Stimulated activated CD4-positive, alpha-beta T cell treated with anti-CD3 and anti-CD28 coated beads, Interleukin-2, amount 100 ng/mL, for 24 hours (primary cell): ENCODE data around the gene HNRNPH2.

Source experiments
- DNase-seq, 2 donors: peaks; one replicate each; pipeline ENCODE4 v3.0.0-alpha.2; 2020

Gene HNRNPH2

DNA sequence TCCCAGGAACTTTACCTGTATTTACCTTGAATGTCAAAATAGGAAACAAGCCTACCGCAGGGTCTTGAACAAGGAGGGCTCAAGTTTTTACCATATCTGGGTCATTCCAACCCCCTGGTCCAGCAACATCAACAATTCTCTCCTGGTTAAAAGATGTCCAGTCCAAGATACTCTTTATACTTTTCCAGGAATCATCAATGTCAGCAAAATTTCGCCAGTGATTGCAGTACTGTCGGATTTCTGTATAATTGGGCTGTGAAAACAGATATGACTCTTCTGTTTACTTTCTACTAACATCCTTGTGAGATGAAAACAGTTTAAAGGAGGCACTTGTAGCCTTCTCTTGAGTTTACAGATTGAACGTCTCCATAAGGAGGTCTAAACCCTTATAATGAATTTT is 9.3 kb upstream of the HNRNPH2 start:
- no peak for DNase-seq

DNA sequence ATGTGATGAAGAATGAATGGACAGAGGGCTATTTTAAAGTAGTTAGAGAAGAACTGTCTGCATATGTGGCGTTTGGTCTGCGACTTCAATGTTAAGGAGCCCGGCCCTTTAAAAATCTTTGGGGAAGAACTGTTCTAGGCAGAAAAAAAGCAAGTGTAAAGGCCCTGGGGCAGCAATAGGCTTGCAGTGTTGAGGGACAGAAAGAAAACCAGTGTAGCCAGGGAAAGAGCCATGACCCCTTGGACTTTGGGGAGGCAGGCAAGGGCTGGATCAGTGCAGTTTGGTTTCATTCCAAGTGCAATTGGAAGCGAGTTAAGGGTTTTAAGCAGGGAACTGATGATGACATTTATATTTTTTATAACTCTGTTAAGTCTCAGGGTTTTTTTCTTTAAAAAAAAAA is 8.2 kb upstream of the HNRNPH2 start:
- DNase-seq, result no peak

DNA sequence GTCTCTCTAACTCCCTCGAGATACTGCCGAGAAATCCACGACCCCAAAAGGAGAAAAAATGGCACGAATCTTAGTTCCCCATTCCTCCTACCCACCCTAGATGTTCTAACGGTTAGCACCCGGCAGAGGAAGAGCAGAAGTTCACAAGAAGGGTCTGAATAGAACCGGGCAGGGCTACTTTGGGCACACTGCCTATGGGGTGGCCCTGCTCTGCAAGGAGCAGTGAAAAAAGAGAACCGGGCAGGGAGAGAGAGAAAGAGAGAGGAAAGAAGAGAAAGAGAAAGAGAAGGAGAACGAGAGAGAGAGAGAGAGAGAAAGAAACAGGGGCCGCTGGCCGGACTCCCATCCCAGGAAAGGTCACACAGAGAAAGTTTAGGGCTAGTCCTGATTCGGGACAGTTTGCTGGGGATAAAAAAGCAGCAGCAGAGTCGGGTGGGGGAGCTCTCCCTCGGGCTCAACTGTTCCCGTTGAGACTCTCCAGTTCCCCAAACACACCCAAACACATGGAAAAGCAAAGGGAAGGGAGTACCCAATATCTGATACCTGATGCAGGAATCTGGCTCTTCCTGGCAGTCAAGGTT is 765 bp upstream of the HNRNPH2 start:
- DNase-seq, result no peak

DNA sequence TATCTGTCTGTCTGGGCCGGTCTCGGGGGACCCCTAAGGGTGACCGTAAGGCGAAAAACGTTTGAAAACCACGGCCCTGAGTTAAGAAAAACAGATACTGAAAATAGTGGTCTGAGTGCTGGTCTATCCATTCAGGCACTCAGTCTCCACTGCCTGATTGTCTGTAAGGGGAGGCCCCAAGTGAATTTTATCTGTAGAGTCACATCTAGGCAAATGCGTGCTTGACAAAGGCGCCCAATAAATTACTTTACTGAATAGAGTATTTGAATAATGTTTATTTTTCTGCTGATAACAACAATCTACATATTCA is 465 bp downstream of the HNRNPH2 start:
- DNase-seq, result no peak

GRCh38 chrX:101409043-101409442 is 1.0 kb downstream of the HNRNPH2 start:
- DNase-seq, result no peak

- no peak for DNase-seq
These were observed 2.4 kb downstream of the HNRNPH2 start for GRCh38 chrX:101410461-101410860.

DNA sequence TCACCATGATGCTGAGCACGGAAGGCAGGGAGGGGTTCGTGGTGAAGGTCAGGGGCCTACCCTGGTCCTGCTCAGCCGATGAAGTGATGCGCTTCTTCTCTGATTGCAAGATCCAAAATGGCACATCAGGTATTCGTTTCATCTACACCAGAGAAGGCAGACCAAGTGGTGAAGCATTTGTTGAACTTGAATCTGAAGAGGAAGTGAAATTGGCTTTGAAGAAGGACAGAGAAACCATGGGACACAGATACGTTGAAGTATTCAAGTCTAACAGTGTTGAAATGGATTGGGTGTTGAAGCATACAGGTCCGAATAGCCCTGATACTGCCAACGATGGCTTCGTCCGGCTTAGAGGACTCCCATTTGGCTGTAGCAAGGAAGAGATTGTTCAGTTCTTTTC is 4.0 kb downstream of the HNRNPH2 start:
- DNase-seq, result no peak

GRCh38 chrX:101415180-101416145 is 7.4 kb downstream of the HNRNPH2 start:
- no peak for DNase-seq

GRCh38 chrX:101416691-101417090 is 8.7 kb downstream of the HNRNPH2 start:
- DNase-seq, result no peak

GRCh38 chrX:101417190-101417589 is 9.2 kb downstream of the HNRNPH2 start:
- DNase-seq, result no peak

- DNase-seq, result peak; percentile 43 to 52
These were observed 10.2 kb downstream of the HNRNPH2 start for GRCh38 chrX:101417981-101418841.

- DNase-seq, result no peak
These were observed 11.5 kb downstream of the HNRNPH2 start for GRCh38 chrX:101419489-101419888.

- DNase-seq, result no peak
These were observed 19.9 kb downstream of the HNRNPH2 start for GRCh38 chrX:101427954-101428353.

GRCh38 chrX:101429934-101430333 is 21.9 kb downstream of the HNRNPH2 start:
- no peak for DNase-seq

DNA sequence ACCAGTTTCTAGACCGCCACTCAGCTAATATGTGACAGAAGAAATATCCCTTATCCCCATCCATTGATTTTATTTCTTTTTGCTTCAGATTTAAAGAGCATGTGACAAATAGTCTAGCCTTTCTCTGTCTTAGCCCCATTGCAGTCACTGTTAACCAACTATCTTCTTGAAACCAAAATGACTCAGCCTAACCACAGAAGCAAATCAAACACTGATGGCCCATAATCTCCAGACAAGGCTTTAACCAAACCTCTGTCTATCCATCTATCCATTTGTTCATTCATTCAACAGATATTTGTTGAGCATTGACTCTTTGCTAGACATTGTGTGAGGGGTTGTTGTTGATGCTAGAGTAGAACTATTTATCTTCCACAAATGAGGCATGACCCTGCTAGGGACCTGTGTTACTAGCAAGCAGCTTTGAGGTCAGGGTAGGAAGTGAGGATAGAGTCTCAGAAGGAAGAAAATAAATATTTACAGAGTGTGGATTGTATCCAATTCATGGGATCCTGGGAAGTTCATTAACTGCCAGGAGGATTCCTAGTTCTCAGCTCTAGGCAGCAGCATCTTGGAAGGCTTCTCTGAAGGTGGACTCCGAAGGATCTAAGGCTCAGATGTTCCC is 22.5 kb downstream of the HNRNPH2 start:
- no peak for DNase-seq

DNA sequence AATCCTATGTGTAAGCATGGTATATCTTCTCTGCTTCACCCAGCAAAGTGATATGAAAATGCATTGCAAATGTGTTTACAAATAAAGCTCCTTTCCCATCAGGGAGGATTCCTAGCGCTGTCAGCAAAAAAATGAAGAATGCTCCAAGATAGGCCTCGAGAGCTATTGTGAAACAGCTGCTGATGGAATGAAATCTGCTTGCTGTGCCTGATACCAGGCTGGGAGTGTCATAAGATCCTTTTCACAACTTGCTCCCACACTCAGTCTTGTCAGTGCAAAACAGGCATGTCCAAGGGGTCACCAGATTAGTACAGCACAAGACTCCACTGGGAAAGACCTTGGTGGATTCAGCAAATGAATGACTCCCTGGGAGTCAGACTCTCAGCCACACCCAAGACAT is 34.1 kb downstream of the HNRNPH2 start:
- DNase-seq, result no peak

DNA sequence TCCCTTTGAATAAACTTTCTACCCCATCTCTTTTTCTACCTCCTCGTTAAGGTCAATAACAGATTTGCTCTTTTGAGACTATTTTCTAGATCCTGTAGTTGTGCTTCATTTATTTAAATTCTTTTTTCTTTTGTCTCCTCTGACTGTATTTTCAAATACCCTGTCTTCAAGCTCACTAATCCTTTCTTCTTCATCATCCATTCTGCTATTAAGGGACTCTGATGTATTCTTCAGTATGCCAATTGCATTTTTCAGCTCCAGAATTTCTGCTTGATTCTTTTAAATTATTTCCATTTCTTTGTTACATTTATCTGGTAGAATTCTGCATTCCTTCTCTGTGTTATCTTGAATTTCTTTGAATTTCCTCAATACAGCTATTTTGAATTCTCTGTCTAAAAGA is 41.3 kb downstream of the HNRNPH2 start:
- DNase-seq, result no peak

GRCh38 chrX:101450085-101450484 is 42.1 kb downstream of the HNRNPH2 start:
- no peak for DNase-seq

DNA sequence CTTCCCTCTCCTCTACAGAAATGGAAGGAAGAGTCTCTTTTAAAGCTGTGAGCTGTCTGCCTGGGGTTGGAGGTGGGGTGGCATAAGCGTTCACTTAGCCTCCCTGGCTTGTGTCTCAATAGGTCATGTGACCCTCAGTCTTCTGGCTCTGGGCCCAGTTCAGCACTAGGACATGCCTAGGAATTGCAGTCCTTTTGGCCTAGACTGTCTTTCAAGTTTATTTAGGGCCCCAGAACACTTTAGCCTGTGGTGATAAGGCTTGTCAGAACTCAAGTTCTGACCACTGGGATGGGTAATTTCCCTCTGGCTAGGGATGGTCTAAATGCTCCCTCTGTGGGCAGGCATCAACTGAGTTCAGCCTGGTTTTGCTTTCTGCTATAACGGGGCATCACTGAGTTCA is 42.9 kb downstream of the HNRNPH2 start:
- no peak for DNase-seq

DNA sequence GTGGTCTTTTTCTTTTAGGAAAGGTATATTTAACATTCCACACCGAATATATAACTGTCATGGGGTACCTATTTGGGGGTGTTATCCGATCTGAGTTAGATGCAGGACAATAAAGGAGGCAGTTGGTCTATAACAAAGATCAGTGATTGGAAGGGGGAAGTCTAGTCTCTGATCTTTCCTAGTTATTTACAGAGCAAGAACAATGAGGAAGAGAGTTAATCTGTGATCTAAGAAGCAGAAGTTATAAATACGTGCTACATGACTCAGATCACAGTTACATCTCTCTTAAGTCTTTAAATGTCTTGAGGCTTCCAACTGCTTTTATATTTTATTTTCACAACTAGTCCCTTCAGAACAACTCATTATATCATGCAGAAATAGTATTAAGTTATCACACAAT is 44.0 kb downstream of the HNRNPH2 start:
- no peak for DNase-seq

DNA sequence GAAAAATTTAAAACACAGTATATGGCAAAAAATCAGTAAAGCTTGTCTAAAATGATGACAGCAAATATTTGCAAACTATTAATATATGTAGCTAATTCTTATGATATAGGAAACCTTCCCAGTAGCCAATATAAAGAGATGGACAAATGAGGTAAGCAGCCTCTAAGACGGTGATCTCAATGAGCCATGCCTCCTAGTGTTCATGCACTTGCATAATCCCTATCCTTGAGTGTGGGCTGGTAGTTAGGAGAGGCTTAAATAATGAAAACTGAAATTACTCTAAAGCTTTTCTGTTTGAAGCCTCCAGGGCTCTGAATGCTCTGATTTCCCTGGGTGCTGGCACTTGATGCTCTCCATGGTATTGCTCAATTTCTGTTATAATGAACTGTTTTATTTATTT is 52.6 kb downstream of the HNRNPH2 start:
- no peak for DNase-seq

- DNase-seq, result no peak
These were observed 54.9 kb downstream of the HNRNPH2 start for GRCh38 chrX:101462892-101463291.
